ENCODE measurements around the gene ZDHHC5.

DNA sequence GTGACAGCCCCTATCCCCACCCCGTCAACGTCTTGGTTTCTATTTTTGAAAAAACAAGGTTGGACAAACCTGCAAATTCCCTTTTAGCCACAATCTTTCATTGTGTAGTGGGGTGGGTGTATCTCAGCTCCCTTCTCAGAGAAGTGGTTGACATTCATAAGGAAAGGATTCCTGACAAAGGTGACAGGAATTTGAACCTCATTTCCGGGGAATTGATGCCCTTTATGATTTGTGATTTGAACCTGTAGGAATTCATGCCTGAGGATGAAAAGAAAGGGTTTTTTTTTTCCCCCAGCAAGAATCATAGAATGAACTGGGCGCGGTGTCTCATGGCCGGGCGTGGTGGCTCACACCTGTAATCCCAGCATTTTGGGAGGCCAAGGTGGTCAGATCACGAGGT is 32.7 kb upstream of the ZDHHC5 start:
- TF ChIP-seq, protein P1, sequence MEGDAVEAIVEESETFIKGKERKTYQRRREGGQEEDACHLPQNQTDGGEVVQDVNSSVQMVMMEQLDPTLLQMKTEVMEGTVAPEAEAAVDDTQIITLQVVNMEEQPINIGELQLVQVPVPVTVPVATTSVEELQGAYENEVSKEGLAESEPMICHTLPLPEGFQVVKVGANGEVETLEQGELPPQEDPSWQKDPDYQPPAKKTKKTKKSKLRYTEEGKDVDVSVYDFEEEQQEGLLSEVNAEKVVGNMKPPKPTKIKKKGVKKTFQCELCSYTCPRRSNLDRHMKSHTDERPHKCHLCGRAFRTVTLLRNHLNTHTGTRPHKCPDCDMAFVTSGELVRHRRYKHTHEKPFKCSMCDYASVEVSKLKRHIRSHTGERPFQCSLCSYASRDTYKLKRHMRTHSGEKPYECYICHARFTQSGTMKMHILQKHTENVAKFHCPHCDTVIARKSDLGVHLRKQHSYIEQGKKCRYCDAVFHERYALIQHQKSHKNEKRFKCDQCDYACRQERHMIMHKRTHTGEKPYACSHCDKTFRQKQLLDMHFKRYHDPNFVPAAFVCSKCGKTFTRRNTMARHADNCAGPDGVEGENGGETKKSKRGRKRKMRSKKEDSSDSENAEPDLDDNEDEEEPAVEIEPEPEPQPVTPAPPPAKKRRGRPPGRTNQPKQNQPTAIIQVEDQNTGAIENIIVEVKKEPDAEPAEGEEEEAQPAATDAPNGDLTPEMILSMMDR (IDR thresholded peaks at IDR 0.05) = no peak
- TF ChIP-seq EP300 (IDR thresholded peaks at IDR 0.05) = no peak
